ENCODE measurements around the gene FGF6.
"Not testable (repeated sequence)": the region's sequence is repeated elsewhere in the genome, so short reads cannot be mapped to it uniquely, and the experiment has no call there.

FGF6 gene

GRCh38 chr12:4445156-4446101, at the start of gene FGF6:
Gene FGF6 (minus strand): TSS chr12:4445815. CDS start chr12:4445570, 245 bp downstream.
- DNase-seq: no peak

GRCh38 chr12:4490973-4491372, 45.4 kb upstream of the FGF6 start:
- DNase-seq: no peak

DNA sequence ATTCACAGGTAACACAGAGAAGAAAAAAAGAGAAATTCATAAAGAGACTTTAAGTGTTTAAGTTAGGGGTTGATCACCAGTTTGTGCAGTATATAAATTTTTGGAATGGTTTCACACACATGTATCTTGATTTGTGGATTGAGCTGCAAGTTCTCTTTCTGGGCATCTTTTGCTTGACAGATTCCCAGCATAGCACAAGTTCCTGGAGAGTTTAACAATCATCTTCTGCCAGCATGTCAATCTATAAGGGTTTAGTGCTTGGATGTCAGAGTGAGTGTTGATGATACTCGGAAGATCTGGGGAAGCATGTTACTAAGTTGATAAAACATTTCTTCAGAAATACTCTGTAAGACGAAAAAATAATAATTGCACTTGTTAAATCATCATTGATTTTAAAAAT, 43.9 kb upstream of the FGF6 start:
- no peak for DNase-seq

- DNase-seq: no peak
Measured at GRCh38 chr12:4486980-4487379, 41.4 kb upstream of the FGF6 start.

- DNase-seq: no peak
Measured at GRCh38 chr12:4486049-4486699, 40.6 kb upstream of the FGF6 start.

DNA sequence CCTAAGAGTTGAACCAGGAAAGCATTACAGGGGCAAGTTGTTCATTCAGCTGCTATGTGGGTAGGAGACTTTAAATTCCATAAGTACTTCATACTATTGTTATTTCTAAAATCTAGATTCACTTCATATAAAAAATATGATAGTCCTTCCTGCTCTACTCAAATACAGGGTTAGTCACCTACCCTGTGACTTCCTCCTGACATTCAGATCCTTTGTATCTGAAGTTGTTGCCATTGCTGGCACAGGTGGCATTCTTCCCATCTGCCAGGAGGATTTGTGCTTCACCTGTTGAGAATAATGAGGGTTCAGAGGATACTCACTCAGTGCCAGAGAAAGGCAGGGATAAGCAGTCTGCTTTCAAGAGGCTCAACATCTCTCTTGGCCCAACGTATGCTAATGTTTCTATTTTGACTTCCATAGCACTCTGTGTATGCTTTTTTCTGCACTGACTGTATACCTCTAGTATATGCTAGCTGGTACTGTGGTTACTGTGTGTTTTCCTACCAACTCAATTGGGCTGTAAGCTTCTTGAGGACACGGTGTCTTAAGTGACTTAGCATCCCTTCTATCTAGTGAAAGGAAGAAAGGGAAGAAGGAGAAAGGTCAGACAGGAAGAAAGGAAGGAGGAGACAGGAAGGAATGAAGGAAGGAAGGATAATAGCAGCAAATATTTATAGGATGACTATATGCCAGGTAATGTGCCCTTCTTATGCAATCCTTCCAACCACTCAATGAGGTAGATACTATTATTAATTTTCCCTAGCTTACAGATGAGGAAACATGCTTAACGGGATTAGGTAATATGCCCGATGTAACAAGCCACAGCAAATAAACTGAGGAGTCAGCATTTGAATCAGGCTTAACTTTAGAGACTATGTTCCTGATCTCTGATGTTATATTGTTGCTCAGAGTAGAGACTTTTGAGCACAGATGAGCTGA, 38.5 kb upstream of the FGF6 start:
- no peak for DNase-seq

DNA sequence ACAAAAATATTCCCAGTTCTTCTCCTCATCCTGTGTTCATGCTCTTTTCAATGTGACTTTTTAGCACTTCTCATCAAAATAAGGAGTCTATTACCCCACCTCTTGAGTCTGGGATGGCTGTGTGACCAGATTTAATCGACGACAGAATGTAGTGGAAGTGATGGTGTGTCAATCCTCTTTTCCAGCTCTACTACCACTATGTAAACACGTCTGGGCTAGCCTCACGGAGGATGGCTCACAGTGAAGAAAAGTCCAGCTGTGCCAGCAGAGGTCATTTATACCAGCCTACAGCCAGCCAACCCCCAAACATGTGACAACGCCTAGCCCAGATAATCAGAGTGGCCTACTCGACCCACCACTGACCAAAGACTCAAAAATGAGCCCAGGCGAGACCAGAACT, 37.3 kb upstream of the FGF6 start:
- DNase-seq: no peak

DNA sequence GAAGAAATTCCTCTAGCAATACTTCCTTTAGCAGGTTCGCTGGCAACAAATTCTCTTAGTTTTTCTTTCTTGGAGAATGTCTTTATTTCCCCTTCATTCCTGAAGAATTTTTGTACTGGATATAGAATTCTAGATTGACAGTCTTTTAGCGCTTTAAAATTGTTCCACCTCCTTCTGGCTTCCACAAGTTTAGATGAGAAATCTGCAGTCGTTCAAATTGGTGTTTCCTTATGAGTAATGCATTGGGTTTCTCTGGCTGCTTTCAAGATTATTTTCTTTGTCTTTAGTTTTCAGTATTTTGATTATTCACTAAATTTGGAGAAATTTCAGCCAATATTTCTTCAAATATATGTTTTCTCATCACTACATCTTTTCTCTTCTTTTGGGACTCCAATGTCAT, 33.3 kb upstream of the FGF6 start:
- no peak for DNase-seq

GRCh38 chr12:4477129-4477528, 31.5 kb upstream of the FGF6 start:
- no peak for DNase-seq

DNA sequence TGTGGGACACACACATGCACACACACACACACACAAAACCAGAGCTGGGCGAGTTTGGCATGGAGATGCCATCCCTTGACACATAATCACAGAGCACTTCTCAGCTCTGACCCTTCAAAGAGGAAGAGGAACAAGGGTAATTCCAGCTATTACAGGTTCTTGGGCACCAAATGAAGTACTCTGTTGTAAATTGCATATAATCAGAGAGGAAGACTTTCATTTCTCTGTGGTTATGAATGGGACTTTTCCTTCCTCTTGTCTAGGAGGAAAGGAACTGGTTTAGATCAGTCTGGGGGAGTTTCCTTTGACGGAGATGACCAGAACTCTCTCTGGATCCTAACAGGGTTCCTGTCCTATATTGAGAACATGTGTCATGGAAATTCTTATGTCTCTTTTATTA, 26.4 kb upstream of the FGF6 start:
- DNase-seq: no peak

- DNase-seq: no peak
Measured at GRCh38 chr12:4471256-4471655, 25.6 kb upstream of the FGF6 start.

DNA sequence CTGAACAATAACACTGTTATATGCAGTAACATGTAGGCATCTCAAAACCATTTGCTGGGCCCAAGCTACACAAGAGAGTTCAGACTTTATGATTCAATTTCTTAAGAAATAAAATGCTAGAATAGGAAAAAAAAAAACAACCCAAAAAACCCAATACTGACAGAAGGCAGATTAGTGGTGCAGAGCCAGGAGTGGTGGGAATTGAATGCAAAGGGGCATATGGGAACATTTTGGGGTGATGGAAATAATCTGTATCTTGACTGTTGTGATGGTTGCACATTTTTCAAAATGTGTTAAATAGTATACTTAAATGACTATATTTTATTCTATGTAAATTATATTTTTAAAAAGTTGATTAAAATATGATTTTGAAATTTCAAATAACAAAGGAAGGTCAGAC, 23.4 kb upstream of the FGF6 start:
- no peak for DNase-seq

GRCh38 chr12:4460761-4461160, 15.1 kb upstream of the FGF6 start:
- DNase-seq: no peak

DNA sequence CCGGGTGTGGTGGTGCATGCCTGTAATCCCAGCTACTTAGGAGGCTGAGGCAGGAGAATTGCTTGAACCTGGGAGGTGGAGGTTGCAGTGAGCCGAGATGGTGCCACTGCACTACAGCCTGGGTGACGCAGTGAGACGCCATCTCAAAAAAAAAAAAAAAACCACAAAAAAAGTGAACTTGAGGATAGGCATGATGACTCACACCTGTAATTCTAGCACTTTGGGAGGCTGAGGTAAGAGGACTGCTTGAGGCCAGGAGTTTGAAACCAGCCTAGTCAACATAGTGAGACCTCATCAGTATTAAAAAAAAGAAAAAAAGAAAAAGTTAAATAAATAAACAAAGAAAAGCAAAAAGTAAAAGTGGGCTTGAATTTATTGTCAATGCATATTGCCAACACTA, 10.2 kb upstream of the FGF6 start:
- DNase-seq: not testable (repeated sequence)

- DNase-seq: no peak
Measured at GRCh38 chr12:4454315-4454860, 8.8 kb upstream of the FGF6 start.

GRCh38 chr12:4451694-4452093, 6.1 kb upstream of the FGF6 start:
- no peak for DNase-seq

- DNase-seq: no peak
Measured at GRCh38 chr12:4450551-4451112, 5.0 kb upstream of the FGF6 start.

DNA sequence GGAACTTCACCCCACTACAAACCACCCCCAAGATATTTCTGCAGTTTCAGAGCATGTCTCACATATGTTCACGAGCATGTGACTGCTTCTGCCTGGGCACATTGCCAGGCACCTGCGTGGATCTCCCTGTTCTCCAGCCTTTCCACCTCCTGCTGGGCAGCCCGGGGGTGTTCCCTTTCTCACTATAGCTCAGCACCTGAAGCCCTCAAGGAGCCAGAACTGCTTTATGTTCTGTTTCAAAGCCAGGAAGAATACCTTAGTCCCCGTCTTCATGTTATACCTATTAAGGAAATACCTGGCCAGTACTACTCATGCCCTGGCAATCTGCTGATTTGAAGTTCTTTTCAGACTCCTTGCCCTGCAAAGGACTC, 4.2 kb upstream of the FGF6 start:
- no peak for DNase-seq

- DNase-seq: no peak
Measured at GRCh38 chr12:4448943-4449850, 3.6 kb upstream of the FGF6 start.

DNA sequence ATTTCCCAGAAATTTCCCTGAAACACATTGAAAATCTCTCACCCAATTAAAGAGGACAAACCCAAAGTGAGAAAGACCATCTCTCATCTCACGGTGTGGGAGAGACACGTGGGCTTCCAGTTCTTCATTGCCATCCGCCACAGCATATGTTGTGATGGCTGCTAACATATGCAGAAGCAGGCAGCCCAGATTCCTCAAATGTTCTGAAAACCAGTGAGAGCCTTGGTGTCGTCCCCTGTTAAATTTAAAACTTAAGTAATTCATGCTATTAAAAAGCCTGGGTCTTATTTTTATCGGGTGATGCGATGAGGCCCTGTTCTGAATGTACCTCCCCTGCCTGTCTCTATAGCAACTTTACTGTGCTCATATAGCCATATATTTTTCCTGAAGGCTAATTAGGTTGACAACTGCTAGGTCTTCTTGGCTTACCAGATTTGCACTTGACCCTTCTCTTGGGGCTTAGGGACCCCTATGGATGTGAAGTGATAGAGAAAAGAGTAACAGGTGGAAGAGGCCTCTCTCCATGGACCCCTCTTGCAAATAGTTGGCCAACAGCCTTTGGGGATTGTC, 2.8 kb upstream of the FGF6 start:
- DNase-seq: no peak

- DNase-seq: no peak
Measured at GRCh38 chr12:4447151-4447550, 1.5 kb upstream of the FGF6 start.
